Natural killer cell (primary cell): ENCODE data around the gene HMX1. TPM values are rescaled to one million over a fixed set of nuclear protein-coding genes. Genes with fewer than 3 reads are reported as not detected.

ENCODE experiments used
- ATAC-seq, 3 donors: fragments of 150-1000 bp in 2 of 3; fragments of 200-7000 bp in 1 of 3; cut with Tn5 transposase; 1 replicate in 1 of 3; 2 replicates in 2 of 3; pipeline ENCODE4 v1.10.0; 2021; ENCODE audit warnings: mild to moderate bottlenecking in 2 of 3, moderate library complexity in 2 of 3
- DNase-seq, 2 donors: peaks; one replicate each; pipeline versions ENCODE4 v3.0.0 to v3.0.0-alpha.2; 2013 to 2021; ENCODE audit warnings: mixed read lengths in 1 of 2
- H3K27ac ChIP-seq: one replicate; pipeline ENCODE4 v1.5.1; 2013; ENCODE audit warnings: mild to moderate bottlenecking, low read length
- H3K27me3 ChIP-seq: one replicate; pipeline ENCODE4 v1.6.1; 2013; ENCODE audit warnings: low read length; ENCODE audit not compliant: control insufficient read depth, insufficient read depth
- H3K36me3 ChIP-seq: one replicate; pipeline ENCODE4 v1.6.1; 2013; ENCODE audit warnings: low read length; ENCODE audit not compliant: control insufficient read depth, insufficient read depth
- H3K4me1 ChIP-seq: one replicate; pipeline ENCODE4 v1.6.1; 2013; ENCODE audit warnings: low read length; ENCODE audit not compliant: control insufficient read depth, insufficient read depth
- H3K4me3 ChIP-seq: one replicate; pipeline ENCODE4 v1.5.1; 2013; ENCODE audit warnings: low read length
- H3K9me3 ChIP-seq: one replicate; pipeline ENCODE4 v1.6.1; 2013; ENCODE audit warnings: low read length; ENCODE audit not compliant: control insufficient read depth, insufficient read depth
- H3K27ac Mint-ChIP-seq, 2 donors: one replicate each; pipeline ENCODE4 v1.8.0; 2022; ENCODE audit warnings: mild to moderate bottlenecking in 2 of 2, mixed read lengths in 2 of 2, moderate library complexity in 1 of 2
- H3K27me3 Mint-ChIP-seq, 2 donors: one replicate each; pipeline ENCODE4 v1.8.0; 2022; ENCODE audit warnings: low read depth in 2 of 2, mixed read lengths in 2 of 2
- H3K36me3 Mint-ChIP-seq: one replicate; pipeline ENCODE4 v1.8.0; 2022; ENCODE audit warnings: mixed read lengths
- H3K4me1 Mint-ChIP-seq, 2 donors: one replicate each; pipeline ENCODE4 v1.8.0; 2022; ENCODE audit warnings: mixed read lengths in 2 of 2
- H3K4me3 Mint-ChIP-seq: one replicate; pipeline ENCODE4 v1.8.0; 2022; ENCODE audit warnings: mild to moderate bottlenecking, moderate library complexity, mixed read lengths
- H3K9me3 Mint-ChIP-seq, 2 donors: one replicate each; pipeline ENCODE4 v1.8.0; 2022; ENCODE audit warnings: mixed read lengths in 2 of 2
- CTCF ChIP-seq: fragments of 200-600 bp; IDR thresholded peaks from one replicate; pipeline ENCODE4 v1.8.0; 2022; ENCODE audit warnings: antibody characterized with exemption
- WGBS: methylation state at CpG from one replicate; pipeline ENCODE4 v1.1.7; 2013; ENCODE audit warnings: missing lambda C conversion rate; ENCODE audit not compliant: insufficient coverage; 5-methylcytosine and 5-hydroxymethylcytosine counted together
- intact Hi-C: fragments of 100-400 bp; cut with micrococcal nuclease; formaldehyde crosslinking; loops from one replicate; pipeline ENCODE4 v1.14.2; 2022
- total RNA-seq, 4 donors: library from RNA; stranded (reverse); fragments of 120-200 nt in 1 of 4; gene quantifications; one replicate each; pipeline versions ENCODE4 v1.2.3 to v1.2.4, GENCODE V29; 2013 to 2022

Gene HMX1
- total RNA-seq, 3 donors from 2014 or later (not counting 1 experiment from before 2014, with no cell fraction given) = not detected

GRCh38 chr4:8863686-8864682, 7.7 kb downstream of the HMX1 start:
- no peaks in the 10 kb centered on the region for H3K4me1 Mint-ChIP-seq
- 21% methylated on average over 31 of the region's 31 CpGs for WGBS
- ATAC-seq = no peak
- DNase-seq = no peak
- H3K27me3 Mint-ChIP-seq = peaks cover 48 to 52% of the 10 kb centered on the region in 2 donors
- Histone ChIP-seq H3K4me1 (no peaks in the 10 kb centered on the region), H3K9me3 (no peaks in the 10 kb centered on the region), H3K27ac (no peak overlapping the region), H3K4me3 (no peak overlapping the region), H3K36me3 (no peaks in the 10 kb centered on the region), H3K27me3 (peaks cover 33% of the 10 kb centered on the region)
- intact Hi-C loops = no loop called here
- H3K27ac Mint-ChIP-seq = no peak overlapping the region
- H3K36me3 Mint-ChIP-seq = no peaks in the 10 kb centered on the region
- TF ChIP-seq CTCF = no peak
- H3K9me3 Mint-ChIP-seq = no peaks in the 10 kb centered on the region
- H3K4me3 Mint-ChIP-seq = no peak overlapping the region

- Histone ChIP-seq H3K27ac (no peak overlapping the region), H3K9me3 (no peaks in the 10 kb centered on the region), H3K4me3 (no peak overlapping the region), H3K36me3 (no peaks in the 10 kb centered on the region), H3K4me1 (peaks cover 9% of the 10 kb centered on the region), H3K27me3 (peaks cover 40% of the 10 kb centered on the region)
- no peak for TF ChIP-seq CTCF
- H3K4me1 Mint-ChIP-seq = peaks cover 0 to 3% of the 10 kb centered on the region in 2 donors
- no peak for DNase-seq
- intact Hi-C loops = no loop called here
- H3K4me3 Mint-ChIP-seq = no peak overlapping the region
- H3K9me3 Mint-ChIP-seq = no peaks in the 10 kb centered on the region
- ATAC-seq = no peak
- peaks cover 39 to 45% of the 10 kb centered on the region in 2 donors for H3K27me3 Mint-ChIP-seq
- WGBS = 11% methylated on average over 41 of the region's 41 CpGs
- H3K36me3 Mint-ChIP-seq = no peaks in the 10 kb centered on the region
- no peak overlapping the region for H3K27ac Mint-ChIP-seq
Measured at GRCh38 chr4:8862800-8863685, 8.6 kb downstream of the HMX1 start.

GRCh38 chr4:8862334-8862733, 9.3 kb downstream of the HMX1 start:
- H3K27me3 ChIP-seq = peaks cover 40% of the 10 kb centered on the region
- Mint-ChIP-seq H3K4me3 (no peak overlapping the region), H3K36me3 (no peaks in the 10 kb centered on the region), H3K27ac (no peak overlapping the region), H3K9me3 (no peaks in the 10 kb centered on the region), H3K27me3 (peaks cover 39 to 46% of the 10 kb centered on the region in 2 donors), H3K4me1 (peaks cover 0 to 7% of the 10 kb centered on the region in 2 donors)
- no peaks in the 10 kb centered on the region for H3K9me3 ChIP-seq
- no peak overlapping the region for H3K27ac ChIP-seq
- peaks cover 16% of the 10 kb centered on the region for H3K4me1 ChIP-seq
- DNase-seq = no peak
- 6% methylated on average over 4 of the region's 5 CpGs for WGBS
- H3K4me3 ChIP-seq = no peak overlapping the region
- ATAC-seq = no peak
- no peaks in the 10 kb centered on the region for H3K36me3 ChIP-seq
- intact Hi-C loops = no loop called here
- TF ChIP-seq CTCF = no peak
